ENCODE results near the gene ERCC1. TPM values are rescaled to one million over a fixed set of nuclear protein-coding genes. Genes with fewer than 3 reads are reported as not detected.

Gene ERCC1
- total RNA-seq, 1 experiment from 2014 or later: 62.4 TPM

GRCh38 chr19:45364696-45365095 is 59.0 kb downstream of the ERCC1 start:
- no peak overlapping the region for H2AFZ ChIP-seq (ENCODE audit: low read length)
- peaks cover 4 to 7% of the 10 kb centered on the region in 2 experiments for H3K4me1 Mint-ChIP-seq
- no peak overlapping the region for H2BK5ac ChIP-seq (ENCODE audit: insufficient read length, low read length)
- H3K79me1 ChIP-seq (ENCODE audit: insufficient read depth, low read depth, low read length, poor library complexity, severe bottlenecking): peaks cover 3% of the 10 kb centered on the region
- peaks cover 30 to 59% (median 53%) of the 10 kb centered on the region in 3 experiments for H3K36me3 Mint-ChIP-seq (ENCODE audit: insufficient read depth in 1 of 3, low read depth in 3 of 3)
- H4K91ac ChIP-seq (ENCODE audit: insufficient read length, low read depth, low read length): no peak overlapping the region
- H3T11ph ChIP-seq (ENCODE audit: low read length): no peak overlapping the region
- no peaks in the 10 kb centered on the region for H4K20me1 ChIP-seq (ENCODE audit: control insufficient read depth, insufficient read depth, insufficient read length)
- no peak overlapping the region for H3K23ac ChIP-seq (ENCODE audit: insufficient read length, low read depth, low read length)
- no peak overlapping the region for H2AK5ac ChIP-seq (ENCODE audit: insufficient read length, low read length)
- no peak overlapping the region for H3K56ac ChIP-seq (ENCODE audit: insufficient read length, low read depth, low read length)
- H3K27ac Mint-ChIP-seq: no peak overlapping the region
- no peaks in the 10 kb centered on the region for H3K23me2 ChIP-seq (ENCODE audit: insufficient read length, low read depth, low read length, poor library complexity, severe bottlenecking)
- no peak overlapping the region for H3K18ac ChIP-seq (ENCODE audit: insufficient read length, low read depth, low read length)
- H3K27ac ChIP-seq (ENCODE audit: insufficient read length, low read depth, low read length): no peak overlapping the region
- no peaks in the 10 kb centered on the region for H3K9me3 Mint-ChIP-seq
- H2BK20ac ChIP-seq (ENCODE audit: low read depth, low read length, poor library complexity, severe bottlenecking): no peak overlapping the region
- WGBS (ENCODE audit: extremely low coverage, insufficient read length, low lambda C conversion rate): no CpG with 5 or more reads among the region's 12 CpGs
- no peak overlapping the region for H3K9ac ChIP-seq (ENCODE audit: extremely low read depth, insufficient read length, low read length)
- no peak overlapping the region for H3K4ac ChIP-seq (ENCODE audit: low read depth, low read length)
- H3K4me1 ChIP-seq (ENCODE audit: insufficient read depth, low read length): peaks cover 4% of the 10 kb centered on the region; the same call in 1 of the 2 replicates
- no peak overlapping the region for H2BK15ac ChIP-seq (ENCODE audit: low read depth, low read length)
- H3K9me3 ChIP-seq (ENCODE audit: control insufficient read depth, low read depth, low read length): no peaks in the 10 kb centered on the region
- no peak overlapping the region for H4K8ac ChIP-seq (replicated peaks; ENCODE audit: insufficient read length, low read depth, low read length)
- no peak overlapping the region for H2BK12ac ChIP-seq (ENCODE audit: insufficient read length, low read depth, low read length)
- no peaks in the 10 kb centered on the region; the same call in 1 of the 2 replicates for H3K79me2 ChIP-seq (ENCODE audit: insufficient read depth, low read length)
- no peak overlapping the region for H3K4me3 Mint-ChIP-seq
- H3K27me3 ChIP-seq (ENCODE audit: insufficient read depth, low read length): no peaks in the 10 kb centered on the region
- DNase-seq: no peak
- no peaks in the 10 kb centered on the region for H3K27me3 Mint-ChIP-seq (ENCODE audit: low read depth)
- H2BK120ac ChIP-seq (ENCODE audit: low read depth, low read length, poor library complexity, severe bottlenecking): no peak overlapping the region
- no peak overlapping the region for H4K5ac ChIP-seq (ENCODE audit: insufficient read length, low read depth, low read length)
- H3K14ac ChIP-seq (ENCODE audit: insufficient read depth, low read length): no peak overlapping the region
- H3K4me2 ChIP-seq (ENCODE audit: insufficient read depth, insufficient read length, low read length): no peak overlapping the region
- TF ChIP-seq CTCF (conservative IDR thresholded peaks at IDR 0.05): no peak

Data from H9 (cell line).